ENCODE measurements around the gene TOGARAM1.

Gene TOGARAM1

GRCh38 chr14:45039390-45039789 lies 77.4 kb downstream of the TOGARAM1 start:
- Mint-ChIP-seq H3K4me1 (no peaks in the 10 kb centered on the region), H3K36me3 (peaks cover 15% of the 10 kb centered on the region), H3K9me3 (peaks cover 1% of the 10 kb centered on the region), H3K4me3 (no peak overlapping the region), H3K27me3 (no peaks in the 10 kb centered on the region), H3K27ac (no peak overlapping the region)
- no peak for DNase-seq
- CTCF ChIA-PET, result no interaction called here

DNA sequence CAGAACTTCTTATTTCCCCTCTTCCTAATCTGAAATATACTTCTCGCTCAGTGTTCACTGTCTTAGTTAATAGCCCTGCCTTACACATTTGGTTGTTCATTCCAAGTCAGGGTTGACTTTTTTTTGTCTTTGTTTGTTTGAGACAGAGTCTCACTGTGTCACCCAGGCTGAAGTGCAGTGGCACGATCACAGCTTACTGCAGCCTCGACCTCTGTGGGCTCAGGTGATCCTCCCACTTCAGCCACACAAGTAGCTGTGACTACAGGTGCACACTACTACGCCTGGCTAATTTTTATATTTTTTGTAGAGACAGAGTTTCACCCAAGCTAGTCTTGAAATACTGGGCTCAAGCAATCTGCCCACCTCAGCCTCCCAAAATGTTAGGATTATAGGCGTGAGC lies 79.7 kb downstream of the TOGARAM1 start:
- Mint-ChIP-seq H3K4me3 (no peak overlapping the region), H3K4me1 (no peaks in the 10 kb centered on the region), H3K36me3 (peaks cover 13% of the 10 kb centered on the region), H3K27ac (no peak overlapping the region), H3K27me3 (no peaks in the 10 kb centered on the region), H3K9me3 (peaks cover 1% of the 10 kb centered on the region)
- DNase-seq, result no peak
- CTCF ChIA-PET, result no interaction called here

GRCh38 chr14:45044638-45045037 lies 82.6 kb downstream of the TOGARAM1 start:
- DNase-seq, result no peak
- no peaks in the 10 kb centered on the region for H3K9me3 Mint-ChIP-seq
- H3K36me3 Mint-ChIP-seq, result peaks cover 3% of the 10 kb centered on the region
- CTCF ChIA-PET, result interaction anchor here (0.8 kb wide), 1 partner anchor 13 kb away, joined by 3 read pairs; no protein-coding TSS in a partner anchor
- no peak overlapping the region for H3K4me3 Mint-ChIP-seq
- H3K27me3 Mint-ChIP-seq, result no peaks in the 10 kb centered on the region
- H3K4me1 Mint-ChIP-seq, result no peaks in the 10 kb centered on the region
- H3K27ac Mint-ChIP-seq, result no peak overlapping the region

DNA sequence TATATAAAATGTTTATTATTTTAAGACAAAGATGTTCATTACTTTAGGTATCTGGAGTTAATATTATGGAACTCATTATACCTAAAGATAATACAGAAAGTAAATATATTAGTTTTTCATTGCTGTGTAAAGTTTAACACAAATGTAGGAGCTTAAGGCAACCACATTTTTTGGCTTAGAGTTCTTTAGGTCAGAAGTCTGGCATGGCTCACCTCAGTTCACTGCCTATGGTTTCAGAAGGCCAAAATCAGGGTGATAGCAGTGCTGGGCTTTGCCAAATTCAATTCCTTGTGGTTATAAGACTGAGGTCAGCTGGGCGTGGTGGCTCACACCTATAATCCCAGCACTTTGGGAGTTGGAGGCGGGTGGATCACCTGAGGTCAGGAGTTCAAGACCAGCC lies 86.4 kb downstream of the TOGARAM1 start:
- CTCF ChIA-PET, result interaction anchor here (0.6 kb wide), 1 partner anchor 94 kb away, joined by 3 read pairs; no protein-coding TSS in a partner anchor
- Mint-ChIP-seq H3K36me3 (peaks cover 3% of the 10 kb centered on the region), H3K9me3 (no peaks in the 10 kb centered on the region), H3K27ac (no peak overlapping the region), H3K4me3 (no peak overlapping the region), H3K4me1 (no peaks in the 10 kb centered on the region), H3K27me3 (no peaks in the 10 kb centered on the region)
- no peak for DNase-seq

DNA sequence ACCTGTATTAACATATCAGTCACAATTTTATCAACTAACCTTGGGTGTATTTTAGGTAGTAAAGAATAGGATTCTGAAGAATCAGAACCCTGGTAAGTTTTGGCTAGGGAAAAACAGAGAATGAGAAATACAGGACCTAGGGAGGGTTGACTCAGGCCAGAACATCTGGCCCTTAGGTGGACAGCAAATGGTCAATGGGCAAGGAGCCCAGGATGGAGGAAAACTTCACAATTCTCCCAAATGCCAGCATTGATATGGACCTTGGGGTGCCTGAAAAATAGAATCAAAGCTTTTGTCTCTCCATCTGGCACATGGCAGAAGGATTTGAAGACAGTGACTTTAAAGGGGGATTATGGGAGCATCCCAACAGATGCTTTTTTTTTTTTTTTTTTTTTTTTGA lies 89.2 kb downstream of the TOGARAM1 start:
- no peak for DNase-seq
- Mint-ChIP-seq H3K27me3 (no peaks in the 10 kb centered on the region), H3K36me3 (peaks cover 13% of the 10 kb centered on the region), H3K4me3 (no peak overlapping the region), H3K9me3 (no peaks in the 10 kb centered on the region), H3K4me1 (no peaks in the 10 kb centered on the region), H3K27ac (no peak overlapping the region)
- CTCF ChIA-PET, result no interaction called here

DNA sequence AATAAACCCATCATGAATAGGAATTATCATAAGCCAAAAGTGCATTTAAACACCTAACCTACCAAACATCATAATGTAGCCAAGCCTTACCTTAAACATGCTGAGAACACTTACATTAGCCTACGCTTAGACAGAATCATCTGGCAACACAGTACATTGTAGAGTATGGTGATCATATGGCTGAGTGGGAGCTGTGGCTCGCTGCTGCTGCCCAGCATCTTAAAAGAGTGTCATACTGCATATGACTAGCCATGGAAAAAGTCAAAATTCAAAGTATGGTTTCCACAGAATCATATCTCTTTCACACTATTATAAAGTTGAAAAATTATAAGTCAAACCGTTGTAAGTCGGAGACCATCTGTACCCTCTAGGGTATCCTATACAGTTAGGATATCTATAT lies 89.9 kb downstream of the TOGARAM1 start:
- Mint-ChIP-seq H3K9me3 (no peaks in the 10 kb centered on the region), H3K4me1 (no peaks in the 10 kb centered on the region), H3K27ac (no peak overlapping the region), H3K4me3 (no peak overlapping the region), H3K36me3 (peaks cover 14% of the 10 kb centered on the region), H3K27me3 (no peaks in the 10 kb centered on the region)
- no peak for DNase-seq
- CTCF ChIA-PET, result no interaction called here

DNA sequence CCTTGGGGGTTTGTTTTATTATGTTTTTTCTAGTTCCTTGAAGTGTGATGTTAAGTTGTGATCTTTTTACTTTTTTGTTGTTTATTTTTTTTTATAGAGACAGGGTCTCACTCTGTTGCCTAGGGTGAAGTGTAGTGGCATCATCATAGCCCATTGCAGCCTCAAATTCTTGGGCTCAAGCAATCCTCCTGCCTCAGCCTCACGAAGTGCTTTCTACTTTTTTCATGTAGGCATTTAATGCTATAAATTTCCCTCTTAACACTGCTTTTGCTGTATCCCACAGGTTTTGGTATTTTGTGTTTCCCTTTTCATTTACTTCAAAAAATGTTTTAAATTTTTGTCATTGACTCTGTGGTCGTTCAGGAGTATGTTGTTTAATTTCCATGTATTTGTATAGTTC lies 95.4 kb downstream of the TOGARAM1 start:
- no peak overlapping the region for H3K4me3 Mint-ChIP-seq
- no peaks in the 10 kb centered on the region for H3K27me3 Mint-ChIP-seq
- H3K9me3 Mint-ChIP-seq, result no peaks in the 10 kb centered on the region
- CTCF ChIA-PET, result no interaction called here
- no peak for DNase-seq
- H3K27ac Mint-ChIP-seq, result no peak overlapping the region
- H3K36me3 Mint-ChIP-seq, result peaks cover 16% of the 10 kb centered on the region
- no peaks in the 10 kb centered on the region for H3K4me1 Mint-ChIP-seq

DNA sequence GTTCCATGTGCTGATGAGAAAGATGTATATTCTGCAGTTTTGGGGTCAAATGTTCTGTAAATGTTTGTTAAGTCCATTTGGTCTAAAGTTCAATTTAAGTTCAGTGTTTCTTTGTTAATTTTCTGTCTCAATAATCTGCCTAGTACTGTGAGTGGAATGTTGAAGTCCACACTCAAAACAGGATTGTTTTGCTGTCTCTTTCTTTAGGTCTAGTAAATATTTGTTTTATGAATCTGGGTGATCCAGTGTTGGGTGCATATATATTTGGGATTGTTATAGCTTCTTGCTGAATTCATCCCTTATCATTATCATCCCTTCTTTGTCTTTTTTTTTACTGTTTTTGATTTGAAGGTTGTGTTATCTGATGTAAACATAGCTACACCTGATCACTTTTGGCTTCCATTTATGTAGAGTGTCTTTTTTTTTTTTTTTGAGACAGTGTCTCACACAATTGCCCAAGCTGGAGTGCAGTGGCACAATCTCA lies 95.9 kb downstream of the TOGARAM1 start:
- Mint-ChIP-seq H3K27ac (no peak overlapping the region), H3K4me3 (no peak overlapping the region), H3K27me3 (no peaks in the 10 kb centered on the region), H3K9me3 (no peaks in the 10 kb centered on the region), H3K36me3 (peaks cover 16% of the 10 kb centered on the region), H3K4me1 (no peaks in the 10 kb centered on the region)
- DNase-seq, result no peak
- CTCF ChIA-PET, result no interaction called here

DNA sequence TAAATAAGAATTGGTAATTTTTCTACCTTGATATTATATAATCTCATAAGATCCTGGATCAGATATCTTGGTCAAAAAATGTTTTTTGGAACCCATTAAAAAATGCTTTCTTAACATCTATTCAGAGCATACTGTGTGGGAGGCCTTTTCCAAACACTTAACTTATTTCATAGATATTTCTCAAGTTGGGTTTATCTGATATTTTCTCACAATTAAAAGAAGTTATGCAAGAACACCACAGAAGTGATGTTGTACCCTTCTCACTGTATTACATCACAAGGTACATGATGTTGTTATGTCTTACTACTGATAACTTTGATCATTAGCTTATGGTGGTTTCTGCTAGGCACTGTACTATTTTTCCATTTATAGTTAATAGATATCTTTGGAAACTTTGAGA lies 98.6 kb downstream of the TOGARAM1 start:
- no peaks in the 10 kb centered on the region for H3K9me3 Mint-ChIP-seq
- peaks cover 7% of the 10 kb centered on the region for H3K36me3 Mint-ChIP-seq
- no peaks in the 10 kb centered on the region for H3K27me3 Mint-ChIP-seq
- no peak overlapping the region for H3K27ac Mint-ChIP-seq
- CTCF ChIA-PET, result no interaction called here
- no peak overlapping the region for H3K4me3 Mint-ChIP-seq
- no peak for DNase-seq
- H3K4me1 Mint-ChIP-seq, result no peaks in the 10 kb centered on the region

GRCh38 chr14:45065540-45065939 lies 103.5 kb downstream of the TOGARAM1 start:
- CTCF ChIA-PET, result no interaction called here
- Mint-ChIP-seq H3K4me1 (no peaks in the 10 kb centered on the region), H3K4me3 (no peak overlapping the region), H3K27ac (no peak overlapping the region), H3K36me3 (peaks cover 2% of the 10 kb centered on the region), H3K9me3 (no peaks in the 10 kb centered on the region), H3K27me3 (no peaks in the 10 kb centered on the region)
- DNase-seq, result no peak

- CTCF ChIA-PET, result no interaction called here
- DNase-seq, result no peak
- H3K4me1 Mint-ChIP-seq, result no peaks in the 10 kb centered on the region
- no peaks in the 10 kb centered on the region for H3K27me3 Mint-ChIP-seq
- peaks cover 2% of the 10 kb centered on the region for H3K36me3 Mint-ChIP-seq
- H3K9me3 Mint-ChIP-seq, result no peaks in the 10 kb centered on the region
- no peak overlapping the region for H3K4me3 Mint-ChIP-seq
- no peak overlapping the region for H3K27ac Mint-ChIP-seq
These were observed 104.0 kb downstream of the TOGARAM1 start for GRCh38 chr14:45065956-45066355.

DNA sequence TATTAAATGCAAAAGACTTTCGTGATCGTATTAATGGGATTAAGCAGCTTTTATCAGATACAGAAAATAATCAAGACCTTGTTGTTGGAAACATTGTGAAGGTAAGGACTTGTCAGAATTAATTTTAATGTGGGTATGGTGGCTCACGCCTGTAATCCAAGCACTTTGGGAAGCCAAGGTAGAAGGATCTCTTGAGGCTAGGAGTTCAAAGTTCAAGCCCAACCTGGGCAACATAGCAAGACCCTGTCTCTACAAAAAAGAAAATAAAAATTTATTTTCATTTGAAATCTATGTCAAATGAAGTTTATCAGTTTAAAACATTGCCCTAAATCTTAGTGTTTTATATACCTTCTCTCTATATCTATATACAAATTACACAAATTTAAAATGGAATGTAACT lies 104.7 kb downstream of the TOGARAM1 start:
- H3K4me3 Mint-ChIP-seq, result no peak overlapping the region
- no peaks in the 10 kb centered on the region for H3K27me3 Mint-ChIP-seq
- H3K36me3 Mint-ChIP-seq, result peaks cover 2% of the 10 kb centered on the region
- DNase-seq, result no peak
- H3K4me1 Mint-ChIP-seq, result no peaks in the 10 kb centered on the region
- no peak overlapping the region for H3K27ac Mint-ChIP-seq
- no peaks in the 10 kb centered on the region for H3K9me3 Mint-ChIP-seq
- CTCF ChIA-PET, result no interaction called here

GRCh38 chr14:45068396-45068795 lies 106.4 kb downstream of the TOGARAM1 start:
- no peaks in the 10 kb centered on the region for H3K27me3 Mint-ChIP-seq
- no peaks in the 10 kb centered on the region for H3K9me3 Mint-ChIP-seq
- no peaks in the 10 kb centered on the region for H3K4me1 Mint-ChIP-seq
- CTCF ChIA-PET, result no interaction called here
- H3K36me3 Mint-ChIP-seq, result peaks cover 3% of the 10 kb centered on the region
- no peak overlapping the region for H3K4me3 Mint-ChIP-seq
- no peak overlapping the region for H3K27ac Mint-ChIP-seq
- DNase-seq, result no peak

GRCh38 chr14:45070215-45070614 lies 108.2 kb downstream of the TOGARAM1 start:
- Mint-ChIP-seq H3K27ac (no peak overlapping the region), H3K4me1 (no peaks in the 10 kb centered on the region), H3K27me3 (no peaks in the 10 kb centered on the region), H3K36me3 (peaks cover 3% of the 10 kb centered on the region), H3K9me3 (no peaks in the 10 kb centered on the region), H3K4me3 (no peak overlapping the region)
- CTCF ChIA-PET, result no interaction called here
- no peak for DNase-seq

DNA sequence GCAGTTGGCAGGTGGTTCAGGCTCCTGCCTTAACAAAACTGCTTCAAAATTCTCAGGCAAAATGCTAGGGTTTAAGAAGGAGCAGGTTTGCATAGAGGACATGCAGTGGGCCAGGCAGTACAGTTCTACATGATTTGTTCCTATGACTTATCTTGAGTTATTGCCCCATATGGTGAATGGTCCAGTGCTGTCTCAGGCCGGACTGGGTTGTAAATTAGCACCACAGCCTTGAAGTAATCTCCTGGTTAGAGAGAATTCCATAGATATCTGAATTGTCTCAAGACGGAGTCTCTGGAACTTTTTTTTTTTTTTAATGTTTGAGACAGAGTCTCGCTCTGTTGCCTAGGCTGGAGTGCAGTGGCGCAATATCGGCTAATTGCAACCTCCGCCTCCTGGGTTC lies 110.1 kb downstream of the TOGARAM1 start:
- Mint-ChIP-seq H3K9me3 (no peaks in the 10 kb centered on the region), H3K27ac (no peak overlapping the region), H3K27me3 (no peaks in the 10 kb centered on the region), H3K4me1 (no peaks in the 10 kb centered on the region), H3K4me3 (no peak overlapping the region), H3K36me3 (peaks cover 3% of the 10 kb centered on the region)
- CTCF ChIA-PET, result no interaction called here
- DNase-seq, result no peak

DNA sequence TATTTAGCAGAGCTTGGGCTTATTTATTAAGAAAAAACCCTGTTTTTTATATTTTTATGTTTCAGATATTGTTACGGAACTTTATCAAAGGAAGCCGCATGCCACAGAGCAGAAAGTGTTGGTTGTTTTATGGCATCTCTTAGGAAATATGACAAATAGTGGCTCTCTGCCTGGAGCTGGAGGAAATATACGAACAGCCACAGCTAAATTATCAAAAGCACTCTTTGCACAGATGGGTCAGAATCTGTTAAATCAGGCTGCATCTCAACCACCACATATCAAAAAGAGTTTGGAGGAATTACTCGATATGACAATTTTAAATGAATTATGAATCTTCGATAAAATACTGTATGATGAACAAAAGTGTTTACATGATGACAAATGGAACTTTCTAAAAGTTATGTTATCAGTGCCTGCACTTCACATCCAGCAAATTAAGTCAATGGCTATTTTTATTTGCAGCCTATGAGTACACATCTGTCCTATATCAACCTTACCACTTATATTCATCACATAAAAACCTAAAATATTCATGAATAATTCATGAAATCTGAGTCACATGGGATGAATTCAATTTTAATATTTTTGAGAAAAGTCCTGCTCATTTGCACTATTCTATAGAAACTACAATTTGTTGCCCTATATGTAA lies 111.4 kb downstream of the TOGARAM1 start:
- Mint-ChIP-seq H3K36me3 (peaks cover 1% of the 10 kb centered on the region), H3K4me1 (no peaks in the 10 kb centered on the region), H3K27ac (no peak overlapping the region), H3K4me3 (no peak overlapping the region), H3K27me3 (no peaks in the 10 kb centered on the region), H3K9me3 (no peaks in the 10 kb centered on the region)
- CTCF ChIA-PET, result no interaction called here
- no peak for DNase-seq
